GM12891 (cell line): ENCODE data around the gene ABRACL.

Experiments
- POLR2A ChIP-seq: IDR thresholded peaks from 2 replicates; pipeline ENCODE4 v1.6.1; 2011; ENCODE audit warnings: low read depth, low read length, control low read depth
- POLR2AphosphoS5 ChIP-seq: IDR thresholded peaks from 2 replicates; pipeline ENCODE4 v1.6.1; 2011; ENCODE audit warnings: low read depth, low read length, control low read depth

- TF ChIP-seq POLR2A (no peak), POLR2AphosphoS5 (no peak)
Measured at GRCh38 chr6:138991206-138991605, 37.3 kb upstream of the ABRACL start.
